Urothelium cell line (cell line): ENCODE measurements around the gene PHLDA2.

Experiments used
- DNase-seq: peaks from one replicate; pipeline ENCODE4 v3.0.0; 2011; ENCODE audit warnings: low spot score, mixed read lengths
- FAIRE-seq: peaks from 2 replicates; lab custom pipeline; 2011; peaks lifted over from hg19 to GRCh38; lab: Jason Lieb, UNC

PHLDA2 gene

DNA sequence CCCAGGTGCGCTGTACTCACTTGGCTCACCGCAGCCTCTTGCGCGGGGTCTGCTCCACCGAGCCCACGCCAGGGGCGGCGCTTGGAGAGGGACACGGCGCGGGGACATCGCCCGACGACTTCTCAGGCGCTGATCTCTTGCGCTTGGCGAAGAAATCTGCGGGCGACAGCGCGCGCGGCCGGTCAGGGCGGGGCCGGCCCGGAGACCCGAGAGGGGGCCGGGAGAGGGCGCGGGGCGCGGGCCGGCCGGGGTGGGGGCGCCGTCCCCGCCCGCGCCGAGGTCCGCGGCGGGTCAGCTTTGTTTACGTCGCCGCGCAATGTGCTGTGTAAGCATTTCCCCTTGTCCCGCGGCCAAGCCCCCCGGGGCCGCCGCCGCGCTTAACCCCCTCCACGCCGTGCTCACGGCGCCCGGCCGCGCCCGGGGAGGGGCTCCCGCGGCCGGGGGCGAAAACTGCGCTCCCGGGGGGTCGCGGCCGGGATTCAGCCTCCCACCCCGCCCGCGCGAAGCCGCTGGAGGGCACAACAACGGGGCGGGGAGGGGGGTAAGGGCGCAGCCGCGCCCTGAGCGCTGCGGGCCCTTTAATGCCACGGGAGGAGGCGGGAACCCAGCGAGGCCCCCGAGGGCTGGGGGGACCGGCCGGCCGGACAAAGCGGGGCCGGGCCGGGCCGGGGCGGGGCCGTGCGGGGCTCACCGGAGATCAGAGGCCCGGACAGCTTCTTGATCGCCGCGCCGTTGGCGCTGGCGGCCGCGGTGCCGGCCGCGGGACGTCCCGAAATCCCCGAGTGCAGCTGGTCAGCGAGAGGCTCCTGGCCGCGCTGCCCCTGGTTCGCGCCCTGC is 45.0 kb downstream of the PHLDA2 start:
- no peak for FAIRE-seq

DNA sequence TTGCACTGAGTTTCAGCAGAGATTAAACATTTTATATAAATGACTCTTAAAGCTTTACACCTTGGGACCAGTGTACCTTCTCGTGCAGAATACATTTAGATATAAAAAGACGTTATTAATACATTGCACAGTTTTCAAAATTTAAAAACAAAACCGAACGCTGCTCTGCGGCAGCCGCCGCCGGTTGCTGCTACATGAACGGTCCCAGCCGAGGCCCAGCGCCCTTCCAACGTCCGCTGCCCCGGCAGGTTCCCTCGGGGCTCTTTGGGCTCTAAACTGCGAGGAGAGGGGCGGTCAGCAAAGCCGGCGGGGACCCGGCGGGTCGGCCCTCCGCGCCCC is 45.6 kb downstream of the PHLDA2 start:
- FAIRE-seq (no peak), DNase-seq (peak; percentile 29)

More for the DNA sequence above, 45.0 kb downstream of the PHLDA2 start:
- DNase-seq = peak; percentile 77

DNA sequence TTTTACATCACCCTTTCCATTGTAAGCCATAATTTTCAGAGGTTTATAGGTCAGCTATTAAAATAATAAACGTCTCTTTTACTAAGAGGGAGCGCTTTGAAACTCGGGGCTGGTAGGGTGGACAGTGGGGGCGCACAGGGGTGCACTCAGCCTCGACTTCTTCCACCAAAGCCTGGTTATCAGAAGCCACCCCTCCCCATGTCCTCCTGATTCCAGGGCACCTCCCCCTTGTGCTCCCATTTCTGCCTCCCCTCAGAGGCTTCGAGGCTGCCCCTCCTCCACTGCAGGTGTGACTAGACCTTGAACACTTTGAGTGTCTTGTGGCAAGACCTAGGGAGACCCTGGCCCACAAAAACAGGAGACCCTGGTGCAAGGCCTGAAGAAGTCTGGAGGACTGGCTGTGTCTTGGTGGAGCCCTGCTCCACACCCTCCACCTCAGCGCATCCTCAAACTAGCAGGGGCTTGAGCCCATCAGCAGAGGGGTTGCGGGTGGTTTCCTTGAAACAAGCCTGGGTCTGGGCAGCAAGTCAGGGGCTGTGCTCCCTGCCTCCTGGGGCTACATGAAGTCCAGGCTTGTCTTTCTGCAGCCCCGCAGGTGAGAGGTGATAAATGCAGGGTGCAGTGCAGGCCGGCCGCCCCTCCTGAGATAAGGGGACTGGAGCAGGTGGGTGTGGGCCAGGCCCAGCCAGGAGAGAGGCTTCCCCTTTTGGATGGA is 46.7 kb downstream of the PHLDA2 start:
- DNase-seq = no peak
- FAIRE-seq = no peak

DNA sequence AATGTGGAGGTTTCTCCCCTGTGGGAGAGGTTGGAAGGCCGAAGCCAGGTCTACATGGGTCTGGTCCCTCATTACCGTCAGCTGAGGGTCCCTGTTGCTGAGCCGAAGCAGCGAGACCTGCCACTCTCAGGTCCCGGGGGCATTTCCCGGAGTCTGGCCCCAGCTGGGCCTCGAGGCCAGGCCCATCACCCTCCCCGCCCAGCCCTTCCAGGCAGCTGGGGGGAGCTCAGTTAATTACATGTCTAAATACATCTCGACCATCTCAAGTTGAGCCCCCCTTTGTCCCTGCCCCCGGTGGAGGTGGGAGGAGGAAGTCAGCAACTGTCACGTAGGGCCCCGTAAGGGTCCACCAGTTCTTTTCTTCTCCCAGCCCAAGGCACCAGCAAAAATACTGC is 47.2 kb downstream of the PHLDA2 start:
- no peak for FAIRE-seq
- DNase-seq = no peak

DNA sequence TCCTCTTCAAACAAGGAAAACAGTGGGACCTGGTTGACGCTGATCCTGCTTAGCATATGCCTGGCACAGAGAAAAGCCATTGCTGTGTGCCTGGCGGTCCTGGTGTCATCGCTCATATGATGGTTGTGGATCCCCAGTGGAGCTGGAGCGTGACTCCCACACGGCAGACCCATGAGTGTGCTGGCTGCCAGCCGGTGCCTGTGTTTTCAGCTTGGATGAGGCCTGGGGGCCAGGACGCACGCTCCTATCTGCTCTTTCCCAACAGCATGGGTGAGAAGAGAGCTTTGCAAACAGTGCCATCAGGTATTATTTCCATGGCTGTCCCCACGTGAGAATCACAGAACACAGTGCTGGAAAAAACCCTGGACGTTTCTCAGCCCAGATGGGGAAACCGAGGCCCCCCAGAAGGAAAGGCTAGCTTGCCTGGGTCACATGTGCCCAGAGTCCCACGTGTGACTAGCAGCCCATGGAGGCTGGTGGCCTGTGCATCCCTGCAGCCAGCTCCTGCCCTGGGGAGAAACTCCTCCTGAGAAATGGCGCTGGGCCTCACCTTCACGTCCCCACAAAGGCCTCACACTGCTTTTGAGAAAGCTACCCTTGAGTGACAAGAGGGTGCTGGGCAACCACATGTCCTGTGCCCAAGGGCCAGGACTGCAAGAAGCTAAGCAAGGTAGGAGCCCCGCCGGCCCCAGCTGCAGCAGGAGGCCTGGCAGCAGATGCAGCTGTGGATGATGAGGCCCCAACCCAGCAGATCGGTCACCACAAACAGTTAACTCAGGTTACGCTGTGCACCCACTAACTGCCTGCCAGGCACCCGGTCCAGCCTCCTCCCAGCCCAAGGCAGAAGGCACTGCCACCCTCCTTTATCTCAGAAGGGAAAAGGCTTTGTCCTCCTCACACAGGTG is 47.9 kb downstream of the PHLDA2 start:
- DNase-seq (no peak), FAIRE-seq (no peak)

DNA sequence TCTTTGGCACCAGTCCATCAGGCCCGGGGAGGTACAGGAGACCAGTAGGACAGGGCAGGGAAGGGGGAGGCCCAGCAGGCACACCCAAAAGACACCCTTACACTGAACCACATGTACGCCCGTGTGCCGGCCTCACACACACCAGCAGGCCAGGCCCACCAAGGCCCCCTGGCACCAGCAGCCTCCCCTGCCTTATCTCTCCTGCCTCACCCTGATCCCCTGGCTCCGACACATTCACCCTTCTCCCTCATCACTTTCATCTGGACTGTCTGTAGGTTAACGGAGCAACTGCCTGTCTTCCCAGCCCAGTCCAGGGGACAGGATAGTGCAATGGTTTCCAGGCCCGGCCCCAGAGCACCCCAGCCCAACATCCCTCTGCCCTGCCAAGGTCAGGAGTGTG is 48.6 kb downstream of the PHLDA2 start:
- DNase-seq (no peak), FAIRE-seq (no peak)

DNA sequence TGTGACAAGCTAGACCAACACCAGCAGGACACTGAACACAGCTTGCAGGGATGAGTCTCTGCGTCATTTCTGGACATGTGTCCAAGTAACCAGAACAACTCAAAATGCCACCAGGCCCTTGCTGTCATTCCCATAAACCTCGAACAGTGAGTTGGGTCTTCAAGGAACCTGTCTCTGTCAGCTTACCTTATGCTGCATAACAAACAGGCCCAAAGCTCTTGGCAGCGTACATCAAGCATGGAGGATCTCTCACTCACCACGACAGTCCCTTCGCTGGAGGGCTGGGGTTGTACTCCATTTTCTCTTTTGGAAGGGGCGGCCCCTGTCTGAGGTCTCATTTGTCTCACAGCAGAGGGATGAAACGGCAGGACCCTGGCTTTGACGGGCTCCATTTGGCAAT is 50.4 kb downstream of the PHLDA2 start:
- no peak for FAIRE-seq
- no peak for DNase-seq
